Retinal pigment epithelial cell (primary cell): Measurements from ENCODE around the gene MKX.

ENCODE experiments used
- DNase-seq: peaks from one replicate; pipeline ENCODE4 v3.0.0-alpha.2; 2010; ENCODE audit warnings: low read depth
- H3K4me3 ChIP-seq: 2 replicates; pipeline ENCODE4 v1.5.1; 2011; ENCODE audit warnings: mild to moderate bottlenecking, low read length, control low read depth, moderate library complexity
- CTCF ChIP-seq: conservative IDR thresholded peaks from 2 replicates; pipeline ENCODE4 v1.5.1; 2011; ENCODE audit warnings: low read depth, low read length, control low read depth, inconsistent platforms

Gene MKX

DNA sequence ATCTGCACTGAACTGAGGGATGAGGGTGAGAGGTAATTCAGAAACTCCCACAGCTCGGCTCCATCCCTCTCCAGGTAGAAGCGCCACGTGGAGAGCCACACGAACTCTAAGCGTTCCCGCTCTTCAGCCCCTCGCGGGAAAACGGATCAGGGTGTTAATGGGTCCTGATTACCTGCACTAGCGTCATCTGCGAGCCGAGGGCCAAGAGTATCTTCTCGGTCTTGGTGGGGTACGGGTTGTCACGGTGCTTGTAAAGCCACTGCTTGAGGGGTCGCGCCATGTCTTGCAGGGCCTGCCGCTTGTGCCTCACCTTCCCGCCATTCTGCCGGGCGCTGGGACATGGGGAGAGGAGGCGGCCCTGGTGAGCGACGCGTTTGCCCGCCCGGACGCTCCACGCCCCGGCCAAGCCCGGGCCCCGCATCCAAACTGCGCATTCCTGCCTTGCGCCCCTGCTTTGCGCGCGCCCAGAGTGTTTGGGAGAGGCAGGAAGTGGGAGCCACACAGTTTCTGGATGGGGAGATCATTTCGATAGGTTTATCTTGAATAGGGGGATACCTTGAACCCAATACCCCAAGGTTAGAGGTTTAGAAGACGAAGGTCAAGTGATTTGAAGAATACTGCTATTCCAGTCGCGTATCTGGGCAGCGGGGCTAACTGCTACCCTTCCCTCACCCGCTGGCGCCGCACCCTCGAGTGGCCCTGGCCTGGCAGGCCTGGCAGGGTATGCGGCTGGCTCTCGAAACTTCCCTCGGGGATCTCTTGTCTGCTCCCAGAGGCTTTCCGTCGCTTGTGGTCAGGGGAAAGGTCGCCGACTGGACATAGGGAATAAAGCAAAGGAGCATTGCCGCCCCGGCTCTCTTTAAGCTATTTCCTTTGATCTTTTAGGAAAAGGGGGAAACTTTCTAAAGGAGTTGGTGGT lies 4.2 kb downstream of the MKX start:
- TF ChIP-seq CTCF, result no peak
- peak overlapping the region; percentile 23 for H3K4me3 ChIP-seq
- no peak for DNase-seq

GRCh38 chr10:27736396-27736795 lies 9.2 kb downstream of the MKX start:
- no peak overlapping the region for H3K4me3 ChIP-seq
- no peak for TF ChIP-seq CTCF
- no peak for DNase-seq

DNA sequence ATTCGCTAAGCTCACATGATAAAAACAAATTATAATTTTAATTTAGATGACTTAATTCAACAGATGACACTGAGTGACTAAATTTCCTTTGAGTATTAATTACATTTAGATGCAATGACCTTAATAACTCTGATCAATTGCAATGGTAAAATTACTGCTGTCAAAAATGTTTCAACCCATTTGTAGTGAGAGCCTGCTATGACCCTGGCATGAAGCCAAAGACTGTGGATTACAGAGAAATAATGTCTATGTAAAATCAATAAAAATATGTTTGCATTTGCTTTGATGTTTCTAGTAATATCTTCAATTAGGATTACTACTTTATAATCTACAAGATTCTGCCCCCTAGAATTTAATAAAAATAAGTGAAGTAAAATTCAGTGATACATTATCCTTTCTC lies 15.6 kb downstream of the MKX start:
- no peak overlapping the region for H3K4me3 ChIP-seq
- TF ChIP-seq CTCF, result no peak
- DNase-seq, result no peak

DNA sequence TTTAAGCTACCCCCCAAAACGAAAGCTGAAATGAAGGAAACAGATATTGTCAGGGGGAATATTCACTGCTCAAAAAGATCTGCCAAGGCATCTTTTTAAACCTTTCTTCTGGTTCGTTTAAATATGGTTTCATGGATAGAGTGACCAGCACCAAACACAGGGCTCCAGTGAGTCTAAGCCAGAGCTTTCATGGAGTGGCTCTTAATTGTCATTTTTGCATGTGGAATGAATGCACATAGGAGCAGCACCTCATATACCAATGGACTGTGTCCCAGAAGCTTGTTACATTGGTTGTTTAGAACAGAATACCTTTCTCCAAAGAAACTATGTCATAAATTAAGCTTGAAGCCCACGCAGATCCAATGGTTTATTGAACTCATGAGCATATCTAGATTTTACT lies 17.3 kb downstream of the MKX start:
- H3K4me3 ChIP-seq, result no peak overlapping the region
- TF ChIP-seq CTCF, result no peak
- no peak for DNase-seq

DNA sequence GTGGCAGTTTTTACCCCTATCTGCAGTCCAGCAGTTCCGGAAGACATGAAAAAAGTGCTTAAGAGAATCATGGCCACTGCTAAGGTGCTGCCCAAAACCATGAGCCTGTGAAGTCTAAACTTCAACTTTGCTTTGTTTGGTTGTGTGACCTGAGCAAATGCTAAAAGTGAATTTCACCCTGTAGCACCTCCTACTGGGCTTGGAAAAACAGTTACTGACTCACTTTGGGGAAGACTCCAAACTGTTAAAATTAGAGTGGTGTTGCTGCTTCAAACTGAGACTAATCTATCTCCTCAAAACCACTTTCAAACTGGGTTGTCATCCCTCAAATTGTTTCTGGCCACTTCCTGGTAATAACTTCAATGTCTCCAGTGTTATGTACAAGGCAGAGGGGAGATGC lies 21.3 kb downstream of the MKX start:
- DNase-seq, result no peak
- H3K4me3 ChIP-seq, result no peak overlapping the region
- peak; percentile 46 for TF ChIP-seq CTCF

- DNase-seq, result peak; percentile 76
- no peak for TF ChIP-seq CTCF
These were observed 22.2 kb downstream of the MKX start for GRCh38 chr10:27723436-27723835.

GRCh38 chr10:27720529-27720928 lies 25.1 kb downstream of the MKX start:
- H3K4me3 ChIP-seq, result no peak overlapping the region
- no peak for TF ChIP-seq CTCF
- no peak for DNase-seq

More at GRCh38 chr10:27723436-27723835, 22.2 kb downstream of the MKX start:
- no peak overlapping the region for H3K4me3 ChIP-seq
